Neural cell (in vitro differentiated cells): ENCODE data around the gene CRYGN. TPM values are rescaled to one million over a fixed set of nuclear protein-coding genes. Genes with fewer than 3 reads are reported as not detected.

Source experiments
- H2AFZ ChIP-seq: fragments of 200-600, 300-800 bp; sonication (generic), shearing (Covaris generic); 2 replicates; pipeline ENCODE4 v1.6.0; 2014; ENCODE audit warnings: low read depth, mild to moderate bottlenecking, antibody characterized with exemption, low read length, moderate library complexity
- H3F3A ChIP-seq: fragments of 200-600 bp; shearing (Covaris generic); 2 replicates; pipeline ENCODE4 v1.6.1; 2016; ENCODE audit warnings: mild to moderate bottlenecking, moderate library complexity, mixed read lengths, antibody characterized with exemption, low read length; ENCODE audit not compliant: insufficient read depth, poor library complexity, severe bottlenecking
- H3K27ac ChIP-seq: fragments of 200-600, 300-800 bp; sonication (generic), shearing (Covaris generic); 2 replicates; pipeline ENCODE4 v1.5.1; 2014; ENCODE audit warnings: mild to moderate bottlenecking, low read length, moderate library complexity
- H3K27me3 ChIP-seq: fragments of 300-800, 200-600 bp; sonication (generic), shearing (Covaris generic); 2 replicates; pipeline ENCODE4 v1.6.0; 2014; ENCODE audit warnings: mild to moderate bottlenecking, low read depth, low read length, moderate library complexity; ENCODE audit not compliant: insufficient read depth
- H3K36me3 ChIP-seq: fragments of 300-800, 200-600 bp; sonication (generic), shearing (Covaris generic); 2 replicates; pipeline ENCODE4 v1.5.1; 2014; ENCODE audit warnings: mild to moderate bottlenecking, antibody characterized with exemption, low read length, moderate library complexity; ENCODE audit not compliant: insufficient read depth
- H3K4me2 ChIP-seq: fragments of 300-800, 200-600 bp; sonication (generic), shearing (Covaris generic); 2 replicates; pipeline ENCODE4 v1.6.0; 2014; ENCODE audit warnings: mild to moderate bottlenecking, low read length
- H3K4me3 ChIP-seq: fragments of 300-800, 200-600 bp; sonication (generic), shearing (Covaris generic); 2 replicates; pipeline ENCODE4 v1.5.1; 2014; ENCODE audit warnings: mild to moderate bottlenecking, low read length, moderate library complexity
- H3K79me2 ChIP-seq: fragments of 200-600 bp; shearing (Covaris generic); replicated peaks from 2 replicates; pipeline ENCODE4 v1.6.0; 2014; ENCODE audit warnings: mild to moderate bottlenecking, low read length, moderate library complexity; ENCODE audit not compliant: insufficient read depth
- H3K9ac ChIP-seq: fragments of 300-800, 200-600 bp; sonication (generic), shearing (Covaris generic); 2 replicates; pipeline ENCODE4 v1.6.1; 2016; ENCODE audit warnings: mild to moderate bottlenecking, low read length, mixed read lengths
- H3K9me2 ChIP-seq: fragments of 200-600 bp; shearing (Covaris generic); 2 replicates; pipeline ENCODE4 v1.6.1; 2016; ENCODE audit warnings: mild to moderate bottlenecking, low read length, mixed read lengths; ENCODE audit not compliant: insufficient read depth
- H3K9me3 ChIP-seq: fragments of 200-600, 300-800 bp; sonication (generic), shearing (Covaris generic); 2 replicates; pipeline ENCODE4 v1.6.1; 2016; ENCODE audit warnings: mild to moderate bottlenecking, mixed run types, low read length, moderate library complexity, mixed read lengths
- H4K20me1 ChIP-seq: fragments of 200-600 bp; shearing (Covaris generic); 2 replicates; pipeline ENCODE4 v1.6.1; 2016; ENCODE audit warnings: mild to moderate bottlenecking, mixed run types; ENCODE audit not compliant: insufficient read depth
- EP300 ChIP-seq: fragments of 450-650 bp; conservative IDR thresholded peaks from 2 replicates; pipeline ENCODE4 v1.6.1; 2014; ENCODE audit warnings: antibody characterized with exemption, mild to moderate bottlenecking, moderate library complexity; ENCODE audit not compliant: poor library complexity, severe bottlenecking
- EZH2 ChIP-seq: fragments of 200-600, 300-800 bp; shearing (Covaris generic), sonication (generic); IDR thresholded peaks from 2 replicates; pipeline ENCODE4 v1.6.1; 2014; ENCODE audit warnings: antibody characterized with exemption, low read length, borderline replicate concordance, mild to moderate bottlenecking; ENCODE audit not compliant: insufficient read depth, poor library complexity, severe bottlenecking
- MXI1 ChIP-seq: fragments of 450-650 bp; conservative IDR thresholded peaks from 2 replicates; pipeline ENCODE4 v1.6.1; 2014; ENCODE audit warnings: antibody characterized with exemption, mild to moderate bottlenecking; ENCODE audit not compliant: poor library complexity, severe bottlenecking
- POLR2AphosphoS5 ChIP-seq: IDR thresholded peaks from 2 replicates; pipeline ENCODE4 v1.6.1; 2012
- RAD21 ChIP-seq: fragments of 450-650 bp; conservative IDR thresholded peaks from 2 replicates; pipeline ENCODE4 v1.6.1; 2014; ENCODE audit warnings: antibody characterized with exemption, mild to moderate bottlenecking, moderate library complexity
- REST ChIP-seq: IDR thresholded peaks from 2 replicates; pipeline ENCODE4 v1.6.1; 2012; ENCODE audit warnings: borderline replicate concordance
- SMC3 ChIP-seq: fragments of 450-650 bp; conservative IDR thresholded peaks from 2 replicates; pipeline ENCODE4 v1.6.1; 2014; ENCODE audit warnings: antibody characterized with exemption, mild to moderate bottlenecking, moderate library complexity; ENCODE audit not compliant: poor library complexity
- TAF1 ChIP-seq: IDR thresholded peaks from 2 replicates; pipeline ENCODE4 v1.6.1; 2012; ENCODE audit warnings: low read depth
- polyA plus RNA-seq: library from polyadenylated mRNA; depleted of rRNA; stranded (reverse); fragments of >200 nt; gene quantifications from 2 replicates; pipeline ENCODE4 v1.2.3, GENCODE V29; 2014
- TF ChIP-seq, protein P1 (sequence below): fragments of 450-650 bp; IDR thresholded peaks from 2 replicates; pipeline ENCODE4 v1.5.1; 2014; ENCODE audit warnings: antibody characterized with exemption, mild to moderate bottlenecking, moderate library complexity; ENCODE audit not compliant: poor library complexity, severe bottlenecking

Gene CRYGN
- polyA plus RNA-seq, 1 donor from 2014 or later, result not detected

GRCh38 chr7:151398446-151399304 lies 41.3 kb downstream of the CRYGN start:
- no peaks in the 10 kb centered on the region for H3K9me2 ChIP-seq
- H3F3A ChIP-seq, result no peaks in the 10 kb centered on the region
- no peaks in the 10 kb centered on the region for H3K27me3 ChIP-seq
- no peaks in the 10 kb centered on the region for H3K79me2 ChIP-seq
- H3K9ac ChIP-seq, result no peak overlapping the region
- H4K20me1 ChIP-seq, result no peaks in the 10 kb centered on the region
- H3K4me2 ChIP-seq, result no peak overlapping the region
- H3K27ac ChIP-seq, result no peak overlapping the region
- no peaks in the 10 kb centered on the region for H3K9me3 ChIP-seq
- H3K4me3 ChIP-seq, result no peak overlapping the region
- peaks cover 5% of the 10 kb centered on the region for H3K36me3 ChIP-seq
- no peak for TF ChIP-seq RAD21
- no peak for TF ChIP-seq REST
- TF ChIP-seq, protein P1, sequence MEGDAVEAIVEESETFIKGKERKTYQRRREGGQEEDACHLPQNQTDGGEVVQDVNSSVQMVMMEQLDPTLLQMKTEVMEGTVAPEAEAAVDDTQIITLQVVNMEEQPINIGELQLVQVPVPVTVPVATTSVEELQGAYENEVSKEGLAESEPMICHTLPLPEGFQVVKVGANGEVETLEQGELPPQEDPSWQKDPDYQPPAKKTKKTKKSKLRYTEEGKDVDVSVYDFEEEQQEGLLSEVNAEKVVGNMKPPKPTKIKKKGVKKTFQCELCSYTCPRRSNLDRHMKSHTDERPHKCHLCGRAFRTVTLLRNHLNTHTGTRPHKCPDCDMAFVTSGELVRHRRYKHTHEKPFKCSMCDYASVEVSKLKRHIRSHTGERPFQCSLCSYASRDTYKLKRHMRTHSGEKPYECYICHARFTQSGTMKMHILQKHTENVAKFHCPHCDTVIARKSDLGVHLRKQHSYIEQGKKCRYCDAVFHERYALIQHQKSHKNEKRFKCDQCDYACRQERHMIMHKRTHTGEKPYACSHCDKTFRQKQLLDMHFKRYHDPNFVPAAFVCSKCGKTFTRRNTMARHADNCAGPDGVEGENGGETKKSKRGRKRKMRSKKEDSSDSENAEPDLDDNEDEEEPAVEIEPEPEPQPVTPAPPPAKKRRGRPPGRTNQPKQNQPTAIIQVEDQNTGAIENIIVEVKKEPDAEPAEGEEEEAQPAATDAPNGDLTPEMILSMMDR, result no peak
- TF ChIP-seq MXI1, result no peak
- TF ChIP-seq SMC3, result no peak
- TF ChIP-seq POLR2AphosphoS5, result no peak
- no peak for TF ChIP-seq EZH2
- no peak for TF ChIP-seq TAF1
- TF ChIP-seq EP300, result no peak
- H2AFZ ChIP-seq, result no peak overlapping the region

- Histone ChIP-seq H3K27me3 (no peaks in the 10 kb centered on the region), H3F3A (no peaks in the 10 kb centered on the region), H3K9me2 (no peaks in the 10 kb centered on the region), H3K4me3 (no peak overlapping the region), H3K9ac (no peak overlapping the region), H3K9me3 (no peaks in the 10 kb centered on the region), H3K4me2 (no peak overlapping the region), H4K20me1 (no peaks in the 10 kb centered on the region), H3K36me3 (peaks cover 5% of the 10 kb centered on the region), H2AFZ (no peak overlapping the region), H3K79me2 (no peaks in the 10 kb centered on the region), H3K27ac (no peak overlapping the region)
- no peak for TF ChIP-seq MXI1
- TF ChIP-seq POLR2AphosphoS5, result no peak
- no peak for TF ChIP-seq SMC3
- TF ChIP-seq TAF1, result no peak
- TF ChIP-seq EZH2, result no peak
- no peak for TF ChIP-seq REST
- TF ChIP-seq, protein P1, result no peak
- TF ChIP-seq RAD21, result no peak
- no peak for TF ChIP-seq EP300
Observed at GRCh38 chr7:151397026-151397425, 42.9 kb downstream of the CRYGN start.
